ENCODE results near the gene GABRR3.
"Not testable (repeated sequence)": the region's sequence is repeated elsewhere in the genome, so short reads cannot be mapped to it uniquely, and the experiment has no call there.

GABRR3 gene

DNA sequence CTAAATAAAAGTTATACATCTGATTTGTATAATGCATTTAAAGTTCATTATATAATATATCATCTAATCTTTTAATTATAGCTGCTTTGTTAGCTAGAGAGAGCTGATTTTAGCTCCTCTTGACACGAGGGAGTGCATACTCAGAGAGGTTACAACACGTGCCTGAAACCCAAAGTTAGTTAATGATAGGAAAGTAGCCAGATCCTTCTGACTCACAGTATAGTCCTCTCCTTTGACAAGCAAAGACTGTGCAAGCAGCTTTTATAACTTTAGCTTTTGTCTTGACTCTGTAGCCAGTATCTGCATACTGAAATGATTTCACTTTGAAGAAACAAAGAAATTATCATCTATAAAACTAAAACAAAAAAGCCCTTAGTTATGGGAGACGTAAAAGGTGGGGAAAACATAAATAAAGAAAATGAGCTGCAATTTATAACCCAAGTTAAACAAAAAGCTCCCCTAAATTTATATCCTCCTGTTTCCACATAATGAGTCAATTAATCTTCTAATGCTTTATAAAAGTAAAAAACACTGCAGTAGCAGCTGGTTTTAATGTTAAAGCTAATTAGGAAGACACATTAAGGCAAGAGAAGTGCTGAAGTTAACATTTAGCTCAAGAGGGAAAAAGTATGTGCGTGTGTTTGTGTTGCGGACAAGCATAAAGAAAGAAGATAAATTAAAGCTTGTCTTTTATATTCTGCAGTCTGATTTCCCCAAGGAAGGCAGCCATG is 13.1 kb downstream of the GABRR3 start:
- no peak for DNase-seq

DNA sequence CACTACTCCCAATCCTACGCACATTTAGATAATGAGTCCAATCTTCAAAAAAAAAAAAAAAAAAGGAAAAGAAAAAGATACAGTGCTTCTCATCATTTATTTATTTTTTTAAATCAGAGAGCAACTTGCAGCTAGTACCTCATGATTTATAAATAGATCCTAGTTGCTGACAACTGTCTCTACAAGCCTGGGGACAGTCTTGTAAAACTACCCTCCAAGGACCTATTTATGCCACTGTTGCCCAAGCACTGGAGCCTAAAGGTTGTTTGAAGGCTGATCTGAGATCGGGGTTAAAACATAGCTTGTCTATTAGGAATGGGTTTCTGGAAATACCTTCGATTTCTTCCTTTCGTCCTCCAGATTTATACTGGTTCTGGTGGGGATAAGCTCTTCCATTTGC is 14.7 kb downstream of the GABRR3 start:
- no peak for DNase-seq

DNA sequence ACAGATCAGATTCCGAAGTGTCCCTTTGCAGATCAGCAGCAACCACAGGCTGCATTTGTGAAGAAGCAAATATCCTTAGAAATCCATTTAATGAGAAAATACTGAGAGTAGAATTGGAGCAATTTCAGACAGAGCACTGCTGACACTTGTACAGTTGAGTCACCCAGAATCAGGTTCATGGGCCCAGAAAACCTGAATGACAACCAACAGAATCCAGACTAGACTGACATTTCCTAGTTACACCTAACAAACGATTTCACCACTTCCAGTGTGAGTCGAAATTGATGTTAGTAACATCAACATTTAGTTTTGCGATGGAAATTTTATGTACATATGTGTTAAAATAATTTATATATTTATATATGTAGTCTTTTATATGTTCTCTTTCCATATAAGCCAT is 16.8 kb downstream of the GABRR3 start:
- DNase-seq, result no peak

DNA sequence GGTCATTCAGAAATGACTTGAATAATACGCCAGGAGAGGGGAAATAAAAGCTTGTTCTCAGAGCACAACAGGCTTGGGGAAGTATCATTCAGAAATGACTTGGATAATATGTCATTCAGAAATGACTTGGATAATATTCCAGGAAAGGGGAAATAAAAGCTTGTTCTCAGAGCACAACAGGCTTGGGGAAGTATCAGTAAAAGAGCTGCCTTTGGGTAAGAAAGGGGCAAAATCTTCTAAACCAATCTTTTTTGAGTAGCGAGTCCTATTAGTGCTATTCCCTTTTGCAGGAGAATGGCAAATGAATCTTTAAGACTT is 20.9 kb downstream of the GABRR3 start:
- no peak for DNase-seq

DNA sequence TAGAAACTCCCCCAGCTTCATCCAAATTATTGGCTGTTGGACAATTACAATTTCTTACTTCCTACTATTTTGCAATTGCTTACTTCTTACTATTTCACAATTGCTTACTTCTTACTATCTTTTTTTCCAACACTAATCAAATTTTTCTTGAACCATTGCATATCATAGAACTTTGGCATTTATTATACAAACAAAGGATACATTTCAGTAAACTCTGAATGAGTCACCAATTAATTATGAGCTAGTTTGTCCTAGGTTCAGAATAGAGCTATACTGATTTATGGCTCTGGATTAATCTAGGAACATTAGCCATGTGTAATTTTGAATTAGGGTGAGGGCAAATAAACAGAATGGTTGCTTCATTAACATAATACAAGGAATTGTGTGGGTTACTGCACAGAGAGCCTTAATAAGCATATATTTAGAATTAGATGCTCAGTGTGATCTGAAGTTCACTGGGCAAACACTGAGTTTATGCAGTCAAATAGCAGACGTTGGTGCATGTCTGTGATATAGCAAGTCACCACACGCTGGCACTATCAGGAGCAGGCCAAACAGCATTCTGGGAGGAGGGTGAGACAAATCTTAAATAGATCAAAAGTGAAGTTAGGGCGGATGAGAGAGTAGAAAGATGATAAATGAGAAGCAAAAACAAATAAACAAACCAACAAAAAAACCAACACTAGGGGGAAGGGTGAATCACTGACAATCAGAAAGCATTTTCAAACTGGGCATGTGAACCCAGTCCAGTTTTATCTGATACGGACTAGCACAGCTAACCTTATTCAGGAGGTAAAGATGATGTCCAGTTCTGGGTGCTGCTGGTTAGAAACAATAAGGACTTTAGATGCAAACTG is 21.5 kb downstream of the GABRR3 start:
- DNase-seq, result no peak

DNA sequence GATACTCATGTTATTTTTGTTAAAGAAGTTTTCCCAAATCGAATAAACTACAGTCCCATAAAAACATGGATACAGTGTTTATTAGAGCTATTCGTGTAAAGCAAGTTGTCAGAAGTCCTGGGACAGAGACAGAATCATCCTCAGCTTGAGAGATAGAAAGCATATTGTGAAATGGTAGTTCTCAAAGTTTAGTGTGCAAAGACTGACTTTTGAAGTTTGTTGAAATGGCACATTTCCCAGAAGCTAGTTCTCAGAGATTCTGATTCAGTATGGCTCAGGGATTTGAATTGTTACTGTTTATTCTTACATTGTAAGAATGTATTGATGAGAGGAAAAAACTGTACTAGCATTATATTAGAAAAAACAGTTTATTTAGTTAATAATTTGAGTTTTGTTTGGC is 22.1 kb downstream of the GABRR3 start:
- DNase-seq, result no peak

DNA sequence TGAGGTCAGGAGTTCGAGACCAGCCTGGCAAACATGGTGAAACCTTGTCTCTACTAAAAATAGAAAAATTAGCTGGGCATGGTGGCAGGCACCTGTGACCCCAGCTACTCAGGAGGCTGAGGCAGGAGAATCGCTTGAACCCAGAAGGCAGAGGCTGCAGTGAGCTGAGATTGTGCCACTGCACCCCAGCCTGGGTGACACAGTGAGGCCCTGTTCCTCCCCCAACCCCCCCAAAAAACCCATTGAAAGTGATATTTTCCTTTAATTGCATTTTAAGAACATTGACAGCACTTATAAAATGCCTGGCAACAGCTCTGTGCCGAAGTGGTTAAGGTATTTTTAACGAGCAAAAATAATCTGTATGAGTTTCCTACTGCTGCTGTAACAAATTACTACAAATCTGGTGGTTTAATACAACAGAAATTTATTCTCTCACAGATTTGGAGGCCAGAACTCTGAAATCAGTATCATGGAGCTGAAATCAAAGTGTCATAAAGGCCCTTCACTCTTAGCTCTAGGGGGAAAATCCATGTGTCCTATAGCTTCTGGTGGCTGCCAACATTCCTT is 24.1 kb downstream of the GABRR3 start:
- DNase-seq, result not testable (repeated sequence)

DNA sequence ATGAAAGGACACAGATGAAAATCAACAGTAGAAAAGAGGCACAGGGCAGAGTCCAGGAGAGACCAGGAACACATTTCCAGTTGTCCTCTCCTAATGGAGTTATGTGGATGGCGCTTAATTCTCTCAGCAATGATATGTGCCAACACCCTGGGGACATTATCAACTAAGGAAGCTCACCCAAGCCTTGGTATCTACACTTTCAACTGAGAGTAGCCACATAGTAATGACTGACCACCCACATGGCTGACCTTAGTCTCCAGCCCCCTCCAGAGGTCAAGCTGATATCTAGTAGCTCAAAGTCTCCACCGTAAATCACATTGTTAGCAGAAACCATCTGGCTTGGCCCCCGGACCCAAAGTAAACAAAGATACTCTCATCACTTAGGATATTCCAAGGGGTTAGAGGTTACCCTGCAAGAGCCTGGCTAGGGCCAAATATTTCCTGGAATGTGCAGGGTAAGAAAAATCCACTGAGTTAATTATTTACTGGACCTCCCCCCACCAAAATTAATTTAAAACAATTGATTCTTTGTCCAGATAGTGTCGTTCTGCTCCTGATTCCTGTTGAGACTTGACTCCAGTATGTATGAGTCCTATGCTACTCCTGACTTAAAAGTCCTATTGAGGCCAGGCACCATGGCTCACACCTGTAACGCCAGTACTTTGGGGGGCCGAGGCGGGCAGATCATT is 24.8 kb downstream of the GABRR3 start:
- no peak for DNase-seq

DNA sequence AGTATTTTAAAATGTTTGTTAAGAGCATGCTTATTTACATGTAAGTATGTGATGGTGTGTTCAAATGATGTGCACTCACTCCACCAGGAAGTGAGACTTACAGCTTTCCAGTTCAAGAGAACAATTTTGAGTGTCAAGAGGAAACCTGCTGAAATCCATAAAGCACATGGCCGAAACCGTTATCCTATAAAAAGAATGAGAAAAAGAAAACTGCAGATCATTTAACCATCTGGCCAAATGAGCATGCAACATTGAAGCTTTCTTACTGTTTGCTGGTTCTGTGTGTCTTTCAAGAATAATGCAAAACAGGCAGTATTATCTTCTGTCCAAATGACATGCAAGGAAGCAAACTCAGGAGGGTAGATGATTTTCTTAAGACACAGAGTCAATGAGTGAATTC is 26.3 kb downstream of the GABRR3 start:
- DNase-seq, result no peak

DNA sequence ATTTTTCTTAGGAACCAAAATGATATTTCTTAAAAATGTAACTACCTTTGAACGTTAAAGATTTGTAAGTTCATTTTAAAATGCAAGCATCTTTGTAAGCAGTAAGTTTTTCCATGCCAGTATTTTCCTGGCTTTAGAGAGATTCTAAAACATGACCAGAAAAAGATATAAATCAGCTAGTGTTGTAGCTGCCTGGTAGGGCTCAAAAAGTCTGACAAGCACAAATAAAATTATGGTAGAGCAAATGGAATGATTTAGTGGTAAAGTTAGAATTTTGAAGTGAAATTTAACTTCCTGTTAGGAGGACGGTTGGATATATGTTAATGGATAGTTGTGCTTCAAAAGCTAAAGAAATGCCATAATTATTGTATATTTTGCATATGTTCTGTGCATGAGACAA is 29.7 kb downstream of the GABRR3 start:
- no peak for DNase-seq

DNA sequence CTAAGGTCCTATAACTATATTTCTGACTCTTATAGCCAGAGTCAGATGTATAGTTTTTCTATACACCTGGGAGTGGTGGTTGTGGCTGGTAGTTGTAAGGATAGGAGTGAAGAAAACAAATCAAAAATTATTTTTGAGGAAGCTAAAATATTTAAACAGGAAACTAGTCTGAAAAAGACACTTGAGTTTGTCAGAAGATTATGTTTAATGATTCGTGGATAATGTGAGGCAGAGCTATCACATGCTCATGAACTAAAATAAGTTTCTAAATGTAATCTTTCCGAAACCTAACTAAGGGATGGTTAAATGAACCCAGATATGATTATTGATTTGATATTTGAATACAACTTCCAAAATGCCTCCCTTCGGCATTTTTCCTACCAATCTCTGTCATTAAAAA is 30.4 kb downstream of the GABRR3 start:
- no peak for DNase-seq

GRCh38 chr3:98003306-98003969 is 31.7 kb downstream of the GABRR3 start:
- DNase-seq, result no peak

GRCh38 chr3:98002717-98003116 is 32.4 kb downstream of the GABRR3 start:
- DNase-seq, result no peak

DNA sequence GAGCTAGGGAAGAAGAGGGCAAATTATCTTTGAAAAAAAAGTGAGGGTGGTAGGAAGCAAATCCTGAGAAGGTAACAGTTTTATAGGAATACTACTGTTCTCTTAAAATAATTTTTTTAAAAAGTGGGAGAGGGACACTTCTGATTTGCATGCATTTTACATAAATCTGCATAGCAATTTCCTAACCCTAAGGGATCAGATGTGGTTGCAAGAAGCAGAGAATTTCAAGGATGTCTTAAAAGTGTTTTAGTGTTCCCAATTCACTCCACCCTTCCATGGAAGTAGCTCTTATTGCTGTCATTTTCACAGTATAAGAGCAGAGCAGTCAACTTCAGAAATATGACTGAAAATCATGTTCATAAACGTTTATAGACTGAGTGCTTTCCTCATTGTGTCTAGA is 35.1 kb downstream of the GABRR3 start:
- no peak for DNase-seq

DNA sequence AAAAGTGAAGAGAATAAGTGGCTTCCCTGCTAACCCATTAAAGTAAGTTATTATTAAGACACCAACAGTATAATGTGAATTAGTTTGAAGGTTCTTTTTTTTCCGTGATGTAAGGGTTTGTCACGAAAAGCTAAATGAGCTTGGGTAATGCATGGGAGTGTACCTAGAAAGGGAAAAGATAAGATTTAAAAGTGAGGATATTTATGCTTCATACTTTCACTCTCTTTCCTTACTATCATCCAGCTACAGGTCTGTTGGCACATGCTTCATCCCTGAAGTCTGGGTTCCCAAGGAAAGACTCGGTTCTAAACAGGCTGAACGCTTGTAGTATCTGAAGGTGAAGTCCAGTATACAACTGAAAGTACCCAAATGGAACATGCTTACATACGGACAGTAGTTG is 36.0 kb downstream of the GABRR3 start:
- no peak for DNase-seq

- no peak for DNase-seq
Observed at GRCh38 chr3:97996988-97997387, 38.1 kb downstream of the GABRR3 start.

DNA sequence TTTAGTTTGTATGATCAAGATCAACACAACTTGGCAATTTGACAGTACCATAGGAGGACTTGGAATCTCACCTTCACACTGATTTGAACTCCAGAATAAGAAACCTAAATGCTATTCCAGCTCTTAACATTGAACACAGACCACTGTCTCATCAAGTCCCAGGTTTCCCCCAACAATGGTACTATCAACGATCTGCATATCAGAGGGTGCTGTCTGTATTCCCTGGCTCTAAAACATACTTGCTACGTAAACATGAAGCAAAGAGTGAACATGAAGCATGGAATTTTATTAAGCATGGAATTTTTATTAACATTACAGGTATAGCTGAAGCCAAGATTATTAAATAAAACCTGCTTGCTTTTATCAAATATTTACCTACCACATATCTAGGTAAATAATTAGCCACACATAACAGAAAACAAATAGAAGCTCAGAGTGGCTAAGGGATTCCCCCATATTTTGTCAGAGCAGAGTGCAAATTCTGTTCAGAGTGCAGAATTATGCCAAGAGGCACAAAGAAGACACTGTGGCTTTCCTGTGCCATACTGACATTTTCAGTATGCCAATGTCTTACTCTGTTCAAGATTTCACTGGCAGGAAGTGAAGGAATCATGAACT is 40.7 kb downstream of the GABRR3 start:
- DNase-seq, result no peak

GRCh38 chr3:97993526-97993925 is 41.6 kb downstream of the GABRR3 start:
- no peak for DNase-seq

GRCh38 chr3:97992547-97993173 is 42.5 kb downstream of the GABRR3 start:
- DNase-seq, result no peak

DNA sequence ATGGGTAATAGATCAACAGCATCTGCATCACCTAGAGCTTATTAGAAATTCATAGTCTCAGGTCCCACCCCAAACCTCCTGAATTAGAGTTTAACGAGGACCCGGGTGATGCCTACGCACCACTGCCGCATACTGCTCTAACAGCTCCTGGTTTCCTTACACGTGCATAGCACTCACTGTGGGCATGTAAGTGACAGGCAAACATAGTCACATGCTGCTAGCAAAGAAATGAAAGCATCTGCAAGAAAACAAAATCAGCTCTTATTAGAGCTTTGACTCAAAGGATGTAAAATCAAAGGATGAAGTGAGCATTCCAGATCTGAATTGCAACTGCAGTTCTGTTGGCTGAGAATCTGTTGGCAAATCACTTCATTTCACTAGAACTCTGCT is 43.8 kb downstream of the GABRR3 start:
- no peak for DNase-seq

- DNase-seq, result no peak
Observed at GRCh38 chr3:97990624-97991292, 44.4 kb downstream of the GABRR3 start.
